ENCODE results near the gene MYO9A.

Gene MYO9A

DNA sequence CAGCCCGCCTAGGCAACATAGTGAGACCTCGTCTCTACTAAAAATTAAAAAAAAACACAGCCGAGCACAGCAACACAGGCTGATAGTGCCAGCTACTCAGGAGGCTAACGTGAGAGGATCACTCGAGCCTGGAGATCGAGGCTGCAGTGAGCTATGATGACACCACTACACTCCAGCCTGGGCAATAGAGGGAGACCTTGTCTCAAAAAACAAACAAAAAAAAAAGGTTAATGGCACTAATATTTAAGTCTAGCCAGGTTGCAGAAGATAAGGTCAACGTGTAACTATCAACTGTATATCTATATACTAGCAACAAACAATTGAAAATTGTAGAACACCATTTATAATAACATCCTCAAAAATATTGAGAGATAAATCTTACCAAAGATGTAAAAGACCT, 75.1 kb downstream of the MYO9A start:
- no CpG with 5 or more reads among the region's 7 CpGs for WGBS (ENCODE audit: extremely low coverage, insufficient coverage, insufficient read length)
- Histone ChIP-seq H3K79me2 (ENCODE audit: control insufficient read depth, insufficient read depth, low read length, poor library complexity) (no peaks in the 10 kb centered on the region), H3K18ac (ENCODE audit: low read length) (no peak overlapping the region), H4K8ac (ENCODE audit: low read depth, low read length) (no peak overlapping the region), H3K27ac (ENCODE audit: low read depth, low read length) (no peak overlapping the region), H3K36me3 (ENCODE audit: control insufficient read depth in 1 of 2, insufficient read depth in 2 of 2, low read length in 2 of 2) (peaks cover 2 to 5% of the 10 kb centered on the region in 2 experiments), H3K9ac (ENCODE audit: low read length) (no peak overlapping the region), H3K4ac (ENCODE audit: low read depth, low read length) (no peak overlapping the region), H3K9me3 (ENCODE audit: insufficient read depth, low read depth, low read length) (no peaks in the 10 kb centered on the region), H3K79me1 (ENCODE audit: low read length) (no peaks in the 10 kb centered on the region), H2BK120ac (ENCODE audit: insufficient read depth, low read length, poor library complexity) (no peak overlapping the region), H2BK12ac (ENCODE audit: low read length) (no peak overlapping the region), H3K4me3 (ENCODE audit: low read depth, low read length) (no peak overlapping the region), H2AK5ac (ENCODE audit: low read length) (no peak overlapping the region), H4K12ac (ENCODE audit: low read depth, low read length) (no peak overlapping the region), H2BK5ac (ENCODE audit: low read depth, low read length, poor library complexity) (no peak overlapping the region), H2AFZ (ENCODE audit: insufficient read depth, low read length, poor library complexity) (no peak overlapping the region), H3K4me2 (ENCODE audit: low read length) (no peak overlapping the region), H3K4me1 (ENCODE audit: control insufficient read depth in 1 of 2, insufficient read depth in 2 of 2, low read length in 2 of 2) (no peaks in the 10 kb centered on the region), H3K14ac (ENCODE audit: low read length) (no peak overlapping the region), H4K91ac (ENCODE audit: low read depth, low read length) (no peak overlapping the region), H3K23ac (ENCODE audit: low read length) (no peak overlapping the region), H3K27me3 (ENCODE audit: insufficient read depth, low read length) (no peaks in the 10 kb centered on the region)
- DNase-seq = no peak

- Histone ChIP-seq H3K9me3 (ENCODE audit: insufficient read depth, low read depth, low read length) (no peaks in the 10 kb centered on the region), H2AFZ (ENCODE audit: insufficient read depth, low read length, poor library complexity) (no peak overlapping the region), H3K9ac (ENCODE audit: low read length) (no peak overlapping the region), H3K14ac (ENCODE audit: low read length) (no peak overlapping the region), H3K4ac (ENCODE audit: low read depth, low read length) (no peak overlapping the region), H2BK5ac (ENCODE audit: low read depth, low read length, poor library complexity) (no peak overlapping the region), H4K91ac (ENCODE audit: low read depth, low read length) (no peak overlapping the region), H4K8ac (ENCODE audit: low read depth, low read length) (no peak overlapping the region), H3K18ac (ENCODE audit: low read length) (no peak overlapping the region), H3K4me3 (ENCODE audit: low read depth, low read length) (no peak overlapping the region), H3K79me2 (ENCODE audit: control insufficient read depth, insufficient read depth, low read length, poor library complexity) (no peaks in the 10 kb centered on the region), H2BK12ac (ENCODE audit: low read length) (no peak overlapping the region), H3K36me3 (ENCODE audit: control insufficient read depth in 1 of 2, insufficient read depth in 2 of 2, low read length in 2 of 2) (peaks cover 2 to 6% of the 10 kb centered on the region in 2 experiments), H3K23ac (ENCODE audit: low read length) (no peak overlapping the region), H3K27me3 (ENCODE audit: insufficient read depth, low read length) (no peaks in the 10 kb centered on the region), H3K27ac (ENCODE audit: low read depth, low read length) (no peak overlapping the region), H2AK5ac (ENCODE audit: low read length) (no peak overlapping the region), H4K12ac (ENCODE audit: low read depth, low read length) (no peak overlapping the region), H3K79me1 (ENCODE audit: low read length) (no peaks in the 10 kb centered on the region), H3K4me2 (ENCODE audit: low read length) (no peak overlapping the region), H2BK120ac (ENCODE audit: insufficient read depth, low read length, poor library complexity) (no peak overlapping the region), H3K4me1 (ENCODE audit: control insufficient read depth in 1 of 2, insufficient read depth in 2 of 2, low read length in 2 of 2) (no peaks in the 10 kb centered on the region)
- DNase-seq = peak in 1 of 2 donors; percentile 41
- WGBS (ENCODE audit: extremely low coverage, insufficient coverage, insufficient read length) = no CpG with 5 or more reads among the region's 1 CpG
Observed at GRCh38 chr15:72042054-72042453, 75.9 kb downstream of the MYO9A start.

DNA sequence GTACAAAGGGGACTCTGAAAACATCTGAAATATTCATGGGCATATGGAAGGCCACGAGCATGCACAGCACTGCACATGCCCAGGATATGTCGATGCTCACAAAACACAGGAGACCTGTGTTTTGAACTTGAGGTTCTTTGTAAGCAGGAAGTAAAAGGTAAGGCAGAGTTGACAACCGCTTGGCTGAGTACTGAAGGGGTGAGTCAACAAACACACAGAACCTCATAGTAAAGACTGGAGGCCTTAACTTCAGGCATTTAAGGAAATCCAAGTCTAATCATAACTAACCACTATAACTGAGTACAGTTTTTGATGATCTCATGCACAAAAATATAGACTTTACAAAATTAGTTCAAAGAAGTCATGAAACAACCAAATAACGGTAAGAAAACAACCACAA, 80.6 kb downstream of the MYO9A start:
- Histone ChIP-seq H3K27ac (ENCODE audit: low read depth, low read length) (no peak overlapping the region), H3K23ac (ENCODE audit: low read length) (no peak overlapping the region), H4K8ac (ENCODE audit: low read depth, low read length) (no peak overlapping the region), H2BK120ac (ENCODE audit: insufficient read depth, low read length, poor library complexity) (no peak overlapping the region), H3K18ac (ENCODE audit: low read length) (no peak overlapping the region), H3K14ac (ENCODE audit: low read length) (no peak overlapping the region), H3K9ac (ENCODE audit: low read length) (no peak overlapping the region), H3K4me3 (ENCODE audit: low read depth, low read length) (no peak overlapping the region), H3K36me3 (ENCODE audit: control insufficient read depth in 1 of 2, insufficient read depth in 2 of 2, low read length in 2 of 2) (peaks cover 0 to 6% of the 10 kb centered on the region in 2 experiments), H3K27me3 (ENCODE audit: insufficient read depth, low read length) (no peaks in the 10 kb centered on the region), H3K9me3 (ENCODE audit: insufficient read depth, low read depth, low read length) (no peaks in the 10 kb centered on the region), H2AK5ac (ENCODE audit: low read length) (no peak overlapping the region), H3K79me1 (ENCODE audit: low read length) (no peaks in the 10 kb centered on the region), H4K12ac (ENCODE audit: low read depth, low read length) (no peak overlapping the region), H4K91ac (ENCODE audit: low read depth, low read length) (no peak overlapping the region), H3K4ac (ENCODE audit: low read depth, low read length) (no peak overlapping the region), H3K4me2 (ENCODE audit: low read length) (no peak overlapping the region), H3K4me1 (ENCODE audit: control insufficient read depth in 1 of 2, insufficient read depth in 2 of 2, low read length in 2 of 2) (no peaks in the 10 kb centered on the region), H3K79me2 (ENCODE audit: control insufficient read depth, insufficient read depth, low read length, poor library complexity) (no peaks in the 10 kb centered on the region), H2BK12ac (ENCODE audit: low read length) (no peak overlapping the region), H2BK5ac (ENCODE audit: low read depth, low read length, poor library complexity) (no peak overlapping the region), H2AFZ (ENCODE audit: insufficient read depth, low read length, poor library complexity) (no peak overlapping the region)
- WGBS (ENCODE audit: extremely low coverage, insufficient coverage, insufficient read length) = no CpG with 5 or more reads among the region's 4 CpGs
- DNase-seq = no peak

DNA sequence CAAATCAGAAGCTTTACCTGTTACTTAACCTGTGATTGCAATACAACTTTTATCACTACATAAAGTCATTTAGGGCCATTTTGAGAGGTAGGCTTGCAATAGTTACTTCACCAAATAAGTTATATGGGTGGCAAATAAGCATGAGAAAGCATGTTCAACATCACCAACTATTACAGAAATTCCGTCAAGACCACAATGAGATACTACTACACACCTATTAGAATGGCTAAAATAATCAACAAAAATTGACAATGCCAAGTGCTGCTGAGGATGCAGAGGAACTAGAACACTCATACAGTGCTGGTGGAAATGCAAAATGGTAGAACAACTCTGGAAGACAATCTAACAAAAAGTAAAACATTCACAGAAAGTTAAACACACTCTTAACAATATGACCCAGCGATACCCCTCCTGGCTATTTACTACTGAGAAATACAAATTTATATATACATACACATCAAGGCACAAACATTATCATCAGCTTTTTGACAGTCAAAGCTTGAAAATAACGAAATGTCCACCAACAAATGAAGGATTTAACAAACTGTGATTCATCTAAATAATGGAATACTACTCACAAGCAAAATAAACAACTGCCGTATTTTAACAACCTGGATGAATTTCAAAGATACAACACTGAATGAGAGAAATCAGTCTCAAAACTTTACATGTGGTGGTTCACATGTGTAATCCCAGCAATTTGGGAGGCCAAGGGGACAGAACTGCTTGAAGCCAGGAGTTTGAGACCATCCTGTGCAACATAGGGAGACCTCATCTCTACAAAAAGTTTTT, 82.9 kb downstream of the MYO9A start:
- no peak overlapping the region for H4K8ac ChIP-seq (ENCODE audit: low read depth, low read length)
- no peak overlapping the region for H3K4ac ChIP-seq (ENCODE audit: low read depth, low read length)
- no peaks in the 10 kb centered on the region for H3K27me3 ChIP-seq (ENCODE audit: insufficient read depth, low read length)
- H3K79me1 ChIP-seq (ENCODE audit: low read length) = no peaks in the 10 kb centered on the region
- H3K9ac ChIP-seq (ENCODE audit: low read length) = no peak overlapping the region
- H4K12ac ChIP-seq (ENCODE audit: low read depth, low read length) = no peak overlapping the region
- no peak overlapping the region for H3K4me3 ChIP-seq (ENCODE audit: low read depth, low read length)
- H2BK120ac ChIP-seq (ENCODE audit: insufficient read depth, low read length, poor library complexity) = no peak overlapping the region
- H3K4me2 ChIP-seq (ENCODE audit: low read length) = no peak overlapping the region
- no peak overlapping the region for H3K27ac ChIP-seq (ENCODE audit: low read depth, low read length)
- H3K14ac ChIP-seq (ENCODE audit: low read length) = no peak overlapping the region
- WGBS (ENCODE audit: extremely low coverage, insufficient coverage, insufficient read length) = no CpG with 5 or more reads among the region's 4 CpGs
- H3K9me3 ChIP-seq (ENCODE audit: insufficient read depth, low read depth, low read length) = no peaks in the 10 kb centered on the region
- no peak overlapping the region for H2BK5ac ChIP-seq (ENCODE audit: low read depth, low read length, poor library complexity)
- peaks cover 0 to 6% of the 10 kb centered on the region in 2 experiments for H3K36me3 ChIP-seq (ENCODE audit: control insufficient read depth in 1 of 2, insufficient read depth in 2 of 2, low read length in 2 of 2)
- H3K18ac ChIP-seq (ENCODE audit: low read length) = no peak overlapping the region
- no peak overlapping the region for H2AK5ac ChIP-seq (ENCODE audit: low read length)
- no peaks in the 10 kb centered on the region for H3K79me2 ChIP-seq (ENCODE audit: control insufficient read depth, insufficient read depth, low read length, poor library complexity)
- no peak overlapping the region for H4K91ac ChIP-seq (ENCODE audit: low read depth, low read length)
- H2BK12ac ChIP-seq (ENCODE audit: low read length) = no peak overlapping the region
- H3K23ac ChIP-seq (ENCODE audit: low read length) = no peak overlapping the region
- no peaks in the 10 kb centered on the region for H3K4me1 ChIP-seq (ENCODE audit: control insufficient read depth in 1 of 2, insufficient read depth in 2 of 2, low read length in 2 of 2)
- H2AFZ ChIP-seq (ENCODE audit: insufficient read depth, low read length, poor library complexity) = no peak overlapping the region
- DNase-seq = no peak
